GM12801 (cell line): ENCODE data around the gene VAV1.

Experiments
- CTCF ChIP-seq: IDR thresholded peaks from one replicate; pipeline ENCODE4 v1.5.1; 2011; ENCODE audit warnings: control low read depth; ENCODE audit not compliant: insufficient read length; ENCODE audit errors: extremely low read depth

VAV1 gene, protein sequence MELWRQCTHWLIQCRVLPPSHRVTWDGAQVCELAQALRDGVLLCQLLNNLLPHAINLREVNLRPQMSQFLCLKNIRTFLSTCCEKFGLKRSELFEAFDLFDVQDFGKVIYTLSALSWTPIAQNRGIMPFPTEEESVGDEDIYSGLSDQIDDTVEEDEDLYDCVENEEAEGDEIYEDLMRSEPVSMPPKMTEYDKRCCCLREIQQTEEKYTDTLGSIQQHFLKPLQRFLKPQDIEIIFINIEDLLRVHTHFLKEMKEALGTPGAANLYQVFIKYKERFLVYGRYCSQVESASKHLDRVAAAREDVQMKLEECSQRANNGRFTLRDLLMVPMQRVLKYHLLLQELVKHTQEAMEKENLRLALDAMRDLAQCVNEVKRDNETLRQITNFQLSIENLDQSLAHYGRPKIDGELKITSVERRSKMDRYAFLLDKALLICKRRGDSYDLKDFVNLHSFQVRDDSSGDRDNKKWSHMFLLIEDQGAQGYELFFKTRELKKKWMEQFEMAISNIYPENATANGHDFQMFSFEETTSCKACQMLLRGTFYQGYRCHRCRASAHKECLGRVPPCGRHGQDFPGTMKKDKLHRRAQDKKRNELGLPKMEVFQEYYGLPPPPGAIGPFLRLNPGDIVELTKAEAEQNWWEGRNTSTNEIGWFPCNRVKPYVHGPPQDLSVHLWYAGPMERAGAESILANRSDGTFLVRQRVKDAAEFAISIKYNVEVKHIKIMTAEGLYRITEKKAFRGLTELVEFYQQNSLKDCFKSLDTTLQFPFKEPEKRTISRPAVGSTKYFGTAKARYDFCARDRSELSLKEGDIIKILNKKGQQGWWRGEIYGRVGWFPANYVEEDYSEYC

GRCh38 chr19:6772028-6772865 is at the start of gene VAV1:
Gene VAV1, plus strand, starts transcription at chr19:6772708. Its CDS starts 100 bp downstream, at chr19:6772808.
- no peak for TF ChIP-seq CTCF

GRCh38 chr19:6723108-6723618 is 49.3 kb upstream of the VAV1 start:
- no peak for TF ChIP-seq CTCF

DNA sequence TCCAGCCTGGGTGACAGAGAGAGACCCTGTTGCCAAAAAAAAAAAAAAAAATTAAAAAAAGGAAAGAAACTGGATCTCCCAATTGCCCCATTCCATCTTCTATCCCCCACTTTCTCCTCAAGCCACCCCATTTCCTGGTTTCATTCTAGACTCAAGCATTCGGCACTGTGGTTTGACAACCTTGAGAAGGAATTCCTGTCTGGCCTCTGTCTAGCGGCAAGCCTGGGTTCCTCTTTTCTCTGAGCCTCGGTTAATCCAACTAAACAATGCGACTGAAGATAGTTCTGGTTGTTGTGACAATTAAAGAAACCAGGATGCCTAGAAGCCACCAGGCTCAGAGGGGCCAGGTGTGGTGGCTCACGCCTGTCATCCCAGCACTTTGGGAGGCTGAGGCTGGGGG is 48.8 kb upstream of the VAV1 start:
- TF ChIP-seq CTCF: no peak

DNA sequence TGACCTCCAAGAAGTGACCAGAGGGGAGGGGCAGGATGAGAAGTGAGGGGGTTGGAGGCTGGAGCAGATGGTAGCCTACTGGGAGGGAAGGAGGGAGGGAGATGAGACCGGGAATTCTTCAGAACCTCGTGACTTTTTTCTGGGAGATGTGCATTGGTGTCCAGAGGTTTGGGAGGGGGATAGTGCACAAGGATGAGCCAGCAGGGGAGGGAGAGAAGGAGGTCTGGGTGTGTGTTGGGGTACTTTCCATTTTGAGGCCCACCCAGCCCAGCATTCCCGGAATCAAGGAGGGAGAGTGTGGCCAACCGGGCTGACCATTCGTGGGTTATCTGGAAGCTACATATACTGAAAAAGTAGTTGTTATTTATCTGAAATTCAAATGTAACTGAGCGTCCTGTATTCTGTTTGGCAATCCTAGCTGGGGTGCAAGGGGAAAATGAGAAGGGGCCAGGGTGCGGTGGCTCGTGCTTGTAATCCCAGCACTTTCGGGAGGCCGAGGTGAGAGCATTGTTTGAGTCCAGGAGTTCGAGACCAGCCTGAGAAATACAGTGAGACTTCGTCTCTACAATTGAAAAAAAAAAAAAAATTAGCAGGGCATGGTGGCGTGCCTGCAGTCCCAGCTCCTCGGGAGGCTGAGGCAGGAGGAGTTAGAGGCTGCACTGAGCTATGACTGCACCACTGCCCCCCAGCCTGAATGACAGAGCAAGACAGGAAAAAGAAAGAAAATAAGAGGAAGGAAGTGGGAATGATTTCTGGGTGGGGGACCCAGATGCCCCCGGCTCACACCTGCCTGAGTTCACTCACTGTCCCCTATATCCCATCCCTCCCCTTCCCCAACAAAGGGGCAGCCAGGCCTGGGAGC is 47.6 kb upstream of the VAV1 start:
- TF ChIP-seq CTCF: no peak

GRCh38 chr19:6725513-6726231 is 46.8 kb upstream of the VAV1 start:
- no peak for TF ChIP-seq CTCF

GRCh38 chr19:6728346-6728745 is 44.2 kb upstream of the VAV1 start:
- TF ChIP-seq CTCF: no peak
